Upper lobe of right lung (tissue), 1 donor: Measurements from ENCODE around the gene ZNF536. TPM values are rescaled to one million over a fixed set of nuclear protein-coding genes. Genes with fewer than 3 reads are reported as not detected.

Experiments used
- ATAC-seq: fragments of 200-7000 bp; cut with Tn5 transposase; one replicate; pipeline ENCODE4 v1.9.1; 2020; ENCODE audit warnings: mild to moderate bottlenecking, moderate library complexity
- DNase-seq: peaks from one replicate; pipeline ENCODE4 v3.0.0-alpha.2; 2020
- H3K27ac ChIP-seq: fragments of 200-600 bp; one replicate; pipeline ENCODE4 v1.8.0; 2022
- H3K27me3 ChIP-seq: fragments of 200-600 bp; one replicate; pipeline ENCODE4 v1.8.0; 2022; ENCODE audit warnings: mild to moderate bottlenecking
- H3K36me3 ChIP-seq: fragments of 200-600 bp; one replicate; pipeline ENCODE4 v1.8.0; 2022
- H3K4me1 ChIP-seq: fragments of 200-600 bp; one replicate; pipeline ENCODE4 v1.8.0; 2022
- H3K4me3 ChIP-seq: fragments of 200-600 bp; one replicate; pipeline ENCODE4 v1.8.0; 2022; ENCODE audit warnings: mild to moderate bottlenecking
- H3K9me3 ChIP-seq: fragments of 200-600 bp; one replicate; pipeline ENCODE4 v1.8.0; 2022
- CTCF ChIP-seq: fragments of 200-600 bp; IDR thresholded peaks from one replicate; pipeline ENCODE4 v1.8.0; 2022; ENCODE audit warnings: antibody characterized with exemption
- intact Hi-C: fragments of 100-400 bp; cut with DNase I; formaldehyde crosslinking; loops from one replicate; pipeline ENCODE4 v1.11.0; 2022
- total RNA-seq: library from RNA; stranded (reverse); fragmentation: NEBNext Ultra II Directional; extraction: Animal tissue kit (Norgen Biotek cat#: 25700); gene quantifications from one replicate; pipeline ENCODE4 v1.2.1, GENCODE V29; 2021
- donor health status: DM: no; HTN: yes; CAD: no; lungs with severe emphysema.

Gene ZNF536
- total RNA-seq, 1 donor from 2014 or later = 0.09 TPM

GRCh38 chr19:30579419-30579818 is 207.2 kb downstream of the ZNF536 start:
- intact Hi-C loops = no loop called here
- Histone ChIP-seq H3K9me3 (no peaks in the 10 kb centered on the region), H3K4me3 (no peak overlapping the region), H3K27ac (no peak overlapping the region), H3K4me1 (no peaks in the 10 kb centered on the region), H3K27me3 (no peaks in the 10 kb centered on the region), H3K36me3 (no peaks in the 10 kb centered on the region)
- ATAC-seq (no peak), DNase-seq (no peak)
- no peak for TF ChIP-seq CTCF

GRCh38 chr19:30580673-30581072 is 208.5 kb downstream of the ZNF536 start:
- Histone ChIP-seq H3K4me3 (no peak overlapping the region), H3K9me3 (no peaks in the 10 kb centered on the region), H3K27me3 (no peaks in the 10 kb centered on the region), H3K4me1 (no peaks in the 10 kb centered on the region), H3K36me3 (no peaks in the 10 kb centered on the region), H3K27ac (no peak overlapping the region)
- ATAC-seq = no peak
- intact Hi-C loops = no loop called here
- DNase-seq = no peak
- TF ChIP-seq CTCF = no peak

GRCh38 chr19:30584090-30584489 is 211.9 kb downstream of the ZNF536 start:
- Histone ChIP-seq H3K27ac (no peak overlapping the region), H3K4me1 (no peaks in the 10 kb centered on the region), H3K36me3 (no peaks in the 10 kb centered on the region), H3K4me3 (no peak overlapping the region), H3K27me3 (no peaks in the 10 kb centered on the region), H3K9me3 (no peaks in the 10 kb centered on the region)
- TF ChIP-seq CTCF = no peak
- no peak for DNase-seq
- intact Hi-C loops = no loop called here
- ATAC-seq = no peak

GRCh38 chr19:30587869-30588268 is 215.7 kb downstream of the ZNF536 start:
- Histone ChIP-seq H3K9me3 (no peaks in the 10 kb centered on the region), H3K4me3 (no peak overlapping the region), H3K27ac (no peak overlapping the region), H3K27me3 (no peaks in the 10 kb centered on the region), H3K36me3 (no peaks in the 10 kb centered on the region), H3K4me1 (no peaks in the 10 kb centered on the region)
- DNase-seq (no peak), ATAC-seq (no peak)
- no peak for TF ChIP-seq CTCF
- intact Hi-C loops = no loop called here

GRCh38 chr19:30590596-30591229 is 218.5 kb downstream of the ZNF536 start:
- H3K4me3 ChIP-seq = no peak overlapping the region
- H3K9me3 ChIP-seq = no peaks in the 10 kb centered on the region
- no peak for TF ChIP-seq CTCF
- H3K4me1 ChIP-seq = no peaks in the 10 kb centered on the region
- peaks cover 5% of the 10 kb centered on the region for H3K27me3 ChIP-seq
- no peak overlapping the region for H3K27ac ChIP-seq
- intact Hi-C loops = no loop called here
- ATAC-seq (no peak), DNase-seq (no peak)
- H3K36me3 ChIP-seq = no peaks in the 10 kb centered on the region

GRCh38 chr19:30593356-30593755 is 221.2 kb downstream of the ZNF536 start:
- no peak overlapping the region for H3K4me3 ChIP-seq
- ATAC-seq (no peak), DNase-seq (no peak)
- H3K27ac ChIP-seq = no peak overlapping the region
- intact Hi-C loops = no loop called here
- H3K4me1 ChIP-seq = no peaks in the 10 kb centered on the region
- peaks cover 5% of the 10 kb centered on the region for H3K27me3 ChIP-seq
- H3K9me3 ChIP-seq = no peaks in the 10 kb centered on the region
- H3K36me3 ChIP-seq = no peaks in the 10 kb centered on the region
- no peak for TF ChIP-seq CTCF
